SKM-1 (cell line): Measurements from ENCODE around the gene ANKRD39.
"Not testable (repeated sequence)": the region's sequence is repeated elsewhere in the genome, so short reads cannot be mapped to it uniquely, and the experiment has no call there.

Source experiments
- DNase-seq: peaks from one replicate; lab custom pipeline; 2025; ENCODE audit not compliant: unreplicated experiment; lab: John Stamatoyannopoulos, UW

ANKRD39 gene

GRCh38 chr2:96857667-96858372, at the start of gene ANKRD39:
TSS of gene ANKRD39 (minus strand) at chr2:96858016. CDS start at chr2:96857987, 29 bp downstream.
- peak; percentile 99 for DNase-seq

GRCh38 chr2:96906729-96907114, 48.9 kb upstream of the ANKRD39 start:
- no peak for DNase-seq

- no peak for DNase-seq
Observed at GRCh38 chr2:96903815-96904214, 46.0 kb upstream of the ANKRD39 start.

- no peak for DNase-seq
Observed at GRCh38 chr2:96903318-96903717, 45.5 kb upstream of the ANKRD39 start.

GRCh38 chr2:96900237-96900636, 42.4 kb upstream of the ANKRD39 start:
- DNase-seq = no peak

- DNase-seq = no peak
Observed at GRCh38 chr2:96899413-96899741, 41.6 kb upstream of the ANKRD39 start.

GRCh38 chr2:96898641-96899412, 41.0 kb upstream of the ANKRD39 start:
- DNase-seq = no peak

- no peak for DNase-seq
Observed at GRCh38 chr2:96898135-96898505, 40.3 kb upstream of the ANKRD39 start.

- DNase-seq = no peak
Observed at GRCh38 chr2:96897491-96898134, 39.8 kb upstream of the ANKRD39 start.

- no peak for DNase-seq
Observed at GRCh38 chr2:96895746-96896651, 38.2 kb upstream of the ANKRD39 start.

- DNase-seq = no peak
Observed at GRCh38 chr2:96895032-96895745, 37.4 kb upstream of the ANKRD39 start.

- DNase-seq = no peak
Observed at GRCh38 chr2:96894151-96894531, 36.3 kb upstream of the ANKRD39 start.

GRCh38 chr2:96893289-96894150, 35.7 kb upstream of the ANKRD39 start:
- DNase-seq = no peak

- no peak for DNase-seq
Observed at GRCh38 chr2:96891591-96892333, 33.9 kb upstream of the ANKRD39 start.

GRCh38 chr2:96890726-96891385, 33.0 kb upstream of the ANKRD39 start:
- no peak for DNase-seq

- DNase-seq = no peak
Observed at GRCh38 chr2:96890252-96890651, 32.4 kb upstream of the ANKRD39 start.

GRCh38 chr2:96889502-96889901, 31.7 kb upstream of the ANKRD39 start:
- not testable (repeated sequence) for DNase-seq
